ENCODE results near the gene ALDH4A1. TPM values are rescaled to one million over a fixed set of nuclear protein-coding genes. Genes with fewer than 3 reads are reported as not detected.

The ALDH4A1 gene
- total RNA-seq, 1 experiment from 2014 or later, result 18.4 TPM

DNA sequence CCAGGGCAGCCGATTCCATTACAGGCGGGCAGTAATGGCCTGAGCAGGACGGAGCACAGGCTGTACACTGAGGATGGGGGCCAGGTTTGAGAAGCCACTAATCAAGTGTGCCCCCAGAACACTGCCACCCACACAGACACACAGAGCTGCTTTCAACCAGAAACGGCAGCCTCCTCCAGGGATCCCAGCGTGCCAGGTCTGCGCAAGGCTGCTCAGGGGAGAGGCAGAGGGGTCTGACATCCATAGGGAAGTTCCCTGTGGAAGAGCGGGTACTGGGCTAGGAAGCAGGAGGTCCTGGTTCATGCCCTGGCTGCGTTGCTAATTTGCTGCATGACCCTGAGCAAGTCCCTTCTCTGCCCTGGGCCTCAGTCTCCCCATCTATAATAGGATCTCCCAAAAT is 26.1 kb upstream of the ALDH4A1 start:
- Histone ChIP-seq H3K36me3 (ENCODE audit: insufficient read depth, low read length, poor library complexity, severe bottlenecking) (no peaks in the 10 kb centered on the region), H3K9me3 (ENCODE audit: low read depth, low read length, poor library complexity, severe bottlenecking) (no peaks in the 10 kb centered on the region), H3K27me3 (replicated peaks; ENCODE audit: insufficient read depth, low read depth, low read length, poor library complexity) (no peaks in the 10 kb centered on the region), H3K4me3 (ENCODE audit: low read depth, low read length, poor library complexity, severe bottlenecking) (no peak overlapping the region), H3K27ac (ENCODE audit: low read depth, low read length, poor library complexity, severe bottlenecking) (no peak overlapping the region), H3K4me1 (ENCODE audit: insufficient read depth, low read length, poor library complexity, severe bottlenecking) (peaks cover 36% of the 10 kb centered on the region)
- no peak for DNase-seq (ENCODE audit: low spot score)
- BruUV-seq (replicated peaks), result no TSS peak
- POLR2A ChIA-PET (ENCODE audit: low non-redundant PET), result no interaction called here
- intact Hi-C loops (cut with micrococcal nuclease; ENCODE audit: unreplicated experiment), result no loop called here
- CTCF ChIA-PET, result interaction anchor here (0.9 kb wide), 1 partner anchor 15 kb away, joined by 3 read pairs; no protein-coding TSS in a partner anchor
- no peak for TF ChIP-seq EZH2 (IDR thresholded peaks at IDR 0.05; ENCODE audit: borderline replicate concordance, low read depth, low read length, poor library complexity, severe bottlenecking)

GRCh38 chr1:18927654-18928272 is 25.4 kb upstream of the ALDH4A1 start:
- no peak for DNase-seq (ENCODE audit: low spot score)
- Histone ChIP-seq H3K27ac (ENCODE audit: low read depth, low read length, poor library complexity, severe bottlenecking) (peak overlapping the region; percentile 80), H3K36me3 (ENCODE audit: insufficient read depth, low read length, poor library complexity, severe bottlenecking) (no peaks in the 10 kb centered on the region), H3K9me3 (ENCODE audit: low read depth, low read length, poor library complexity, severe bottlenecking) (no peaks in the 10 kb centered on the region), H3K4me3 (ENCODE audit: low read depth, low read length, poor library complexity, severe bottlenecking) (no peak overlapping the region), H3K4me1 (ENCODE audit: insufficient read depth, low read length, poor library complexity, severe bottlenecking) (peaks cover 43% of the 10 kb centered on the region), H3K27me3 (replicated peaks; ENCODE audit: insufficient read depth, low read depth, low read length, poor library complexity) (no peaks in the 10 kb centered on the region)
- POLR2A ChIA-PET (ENCODE audit: low non-redundant PET), result no interaction called here
- no peak for TF ChIP-seq CTCF (conservative IDR thresholded peaks at IDR 0.05; ENCODE audit: low read depth, low read length)
- TF ChIP-seq EZH2 (IDR thresholded peaks at IDR 0.05; ENCODE audit: borderline replicate concordance, low read depth, low read length, poor library complexity, severe bottlenecking), result no peak
- BruUV-seq (replicated peaks), result no TSS peak
- CTCF ChIA-PET, result interaction anchor here (0.9 to 2.0 kb wide), 2 partner anchors 14 to 20 kb away, joined by 3 to 8 read pairs; no protein-coding TSS in a partner anchor
- intact Hi-C loops (cut with micrococcal nuclease; ENCODE audit: unreplicated experiment), result no loop called here

- H3K27ac ChIP-seq (ENCODE audit: low read depth, low read length, poor library complexity, severe bottlenecking), result peak overlapping the region; percentile 80
- POLR2A ChIA-PET (ENCODE audit: low non-redundant PET), result no interaction called here
- peaks cover 48% of the 10 kb centered on the region for H3K4me1 ChIP-seq (ENCODE audit: insufficient read depth, low read length, poor library complexity, severe bottlenecking)
- H3K4me3 ChIP-seq (ENCODE audit: low read depth, low read length, poor library complexity, severe bottlenecking), result no peak overlapping the region
- BruUV-seq (replicated peaks), result no TSS peak
- H3K27me3 ChIP-seq (replicated peaks; ENCODE audit: insufficient read depth, low read depth, low read length, poor library complexity), result no peaks in the 10 kb centered on the region
- no peaks in the 10 kb centered on the region for H3K9me3 ChIP-seq (ENCODE audit: low read depth, low read length, poor library complexity, severe bottlenecking)
- CTCF ChIA-PET, result interaction anchor here (0.6 to 2.0 kb wide), 4 partner anchors 14 to 146 kb away, joined by 3 to 10 read pairs (median 6); no protein-coding TSS in a partner anchor
- DNase-seq (ENCODE audit: low spot score), result no peak
- TF ChIP-seq EZH2 (IDR thresholded peaks at IDR 0.05; ENCODE audit: borderline replicate concordance, low read depth, low read length, poor library complexity, severe bottlenecking) (no peak), CTCF (conservative IDR thresholded peaks at IDR 0.05; ENCODE audit: low read depth, low read length) (no peak)
- intact Hi-C loops (cut with micrococcal nuclease; ENCODE audit: unreplicated experiment), result no loop called here
- H3K36me3 ChIP-seq (ENCODE audit: insufficient read depth, low read length, poor library complexity, severe bottlenecking), result no peaks in the 10 kb centered on the region
Observed at GRCh38 chr1:18927082-18927653, 24.8 kb upstream of the ALDH4A1 start.
